PC-9 (cell line): ENCODE data around the gene FOXO3B. TPM values are rescaled to one million over a fixed set of nuclear protein-coding genes. Genes with fewer than 3 reads are reported as not detected.
"Not testable (repeated sequence)": the region's sequence is repeated elsewhere in the genome, so short reads cannot be mapped to it uniquely, and the experiment has no call there.

ENCODE experiments used
- BruUV-seq: library from RNA; stranded (reverse); fragments of 400-500 nt; replicated peaks from 2 replicates; lab custom pipeline; 2021; lab: Mats Ljungman, UMichigan
- CTCF ChIA-PET: fragments of 300-600 bp; sonication (Branson Sonifier 250); formaldehyde crosslinking; loops from one replicate; lab custom pipeline; 2022; ENCODE audit warnings: antibody characterized with exemption; lab: Charles Lee
- POLR2A ChIA-PET: fragments of 300-600 bp; sonication (Branson Sonifier 250); formaldehyde crosslinking; loops from one replicate; lab custom pipeline; 2022; ENCODE audit warnings: antibody characterized with exemption; ENCODE audit not compliant: unreplicated experiment; lab: Charles Lee
- DNase-seq, 2 experiments: peaks; one replicate each; pipeline versions ENCODE4 v3.0.0 to v3.0.0-alpha.2; 2015 to 2022; ENCODE audit warnings: mixed read lengths in 1 of 2
- H2AFZ ChIP-seq: fragments of 200-600 bp; sonication (generic); 2 replicates; pipeline ENCODE4 v1.8.1; 2017; ENCODE audit warnings: antibody characterized with exemption
- H3F3A ChIP-seq: fragments of 200-600 bp; sonication (generic); 2 replicates; pipeline ENCODE4 v1.8.1; 2017; ENCODE audit warnings: antibody characterized with exemption, mild to moderate bottlenecking, low read depth; ENCODE audit not compliant: insufficient read depth
- H3K27ac ChIP-seq: fragments of 200-600 bp; sonication (generic); 2 replicates; pipeline ENCODE4 v1.6.1; 2016; ENCODE audit warnings: mixed run types
- H3K27me3 ChIP-seq: fragments of 200-600 bp; sonication (generic); 2 replicates; pipeline ENCODE4 v1.6.1; 2016; ENCODE audit warnings: low read depth, mixed run types; ENCODE audit not compliant: insufficient read depth
- H3K36me3 ChIP-seq: fragments of 200-600 bp; sonication (generic); 2 replicates; pipeline ENCODE4 v1.6.1; 2016; ENCODE audit warnings: low read depth, mixed run types
- H3K4me1 ChIP-seq: fragments of 200-600 bp; sonication (generic); replicated peaks from 2 replicates; pipeline ENCODE4 v1.6.1; 2016; ENCODE audit warnings: mixed run types; ENCODE audit not compliant: insufficient read depth
- H3K4me2 ChIP-seq: fragments of 200-600 bp; sonication (generic); 2 replicates; pipeline ENCODE4 v1.6.1; 2017; ENCODE audit warnings: mixed run types
- H3K4me3 ChIP-seq: fragments of 200-600 bp; sonication (generic); 2 replicates; pipeline ENCODE4 v1.6.1; 2016; ENCODE audit warnings: mixed run types
- H3K79me2 ChIP-seq: fragments of 200-600 bp; sonication (generic); 2 replicates; pipeline ENCODE4 v1.6.1; 2017; ENCODE audit warnings: low read depth, mixed run types
- H3K9me2 ChIP-seq: fragments of 200-600 bp; sonication (generic); 2 replicates; pipeline ENCODE4 v1.8.1; 2017; ENCODE audit warnings: mild to moderate bottlenecking; ENCODE audit not compliant: insufficient read depth
- H3K9me3 ChIP-seq: fragments of 200-600 bp; sonication (generic); 2 replicates; pipeline ENCODE4 v1.8.1; 2016; ENCODE audit warnings: low read depth; ENCODE audit not compliant: insufficient read depth
- H4K20me1 ChIP-seq: fragments of 200-600 bp; sonication (generic); 2 replicates; pipeline ENCODE4 v1.8.1; 2017; ENCODE audit not compliant: insufficient read depth
- intact Hi-C: fragments of 100-400 bp; cut with micrococcal nuclease; formaldehyde crosslinking; loops from one replicate; pipeline ENCODE4 v1.10.0; 2022; ENCODE audit not compliant: unreplicated experiment
- total RNA-seq: library from RNA; stranded (reverse); gene quantifications from 2 replicates; pipeline ENCODE4 v1.2.3, GENCODE V29; 2021

FOXO3B gene
- total RNA-seq, 1 experiment from 2014 or later = 6.2 TPM

DNA sequence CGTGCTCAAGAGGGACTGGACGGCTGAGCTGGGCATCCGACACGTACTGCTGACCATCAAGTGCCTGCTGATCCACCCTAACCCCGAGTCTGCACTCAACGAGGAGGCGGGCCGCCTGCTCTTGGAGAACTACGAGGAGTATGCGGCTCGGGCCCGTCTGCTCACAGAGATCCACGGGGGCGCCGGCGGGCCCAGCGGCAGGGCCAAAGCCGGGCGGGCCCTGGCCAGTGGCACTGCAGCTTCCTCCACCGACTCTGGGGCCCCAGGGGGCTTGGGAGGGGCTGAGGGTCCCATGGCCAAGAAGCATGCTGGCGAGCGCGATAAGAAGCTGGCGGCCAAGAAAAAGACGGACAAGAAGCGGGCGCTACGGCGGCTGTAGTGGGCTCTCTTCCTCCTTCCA is 4.7 kb downstream of the FOXO3B start:
- CTCF ChIA-PET, H3F3A ChIP-seq, H3K4me3 ChIP-seq, H3K27ac ChIP-seq, H3K27me3 ChIP-seq, POLR2A ChIA-PET, H3K79me2 ChIP-seq, H3K9me2 ChIP-seq, H3K4me1 ChIP-seq, H3K4me2 ChIP-seq, H2AFZ ChIP-seq, H4K20me1 ChIP-seq, intact Hi-C loops, DNase-seq, BruUV-seq: not testable (repeated sequence)
- Histone ChIP-seq H3K9me3 (peaks cover 19% of the 10 kb centered on the region), H3K36me3 (peaks cover 14% of the 10 kb centered on the region; the same call in 1 of the 2 replicates)

DNA sequence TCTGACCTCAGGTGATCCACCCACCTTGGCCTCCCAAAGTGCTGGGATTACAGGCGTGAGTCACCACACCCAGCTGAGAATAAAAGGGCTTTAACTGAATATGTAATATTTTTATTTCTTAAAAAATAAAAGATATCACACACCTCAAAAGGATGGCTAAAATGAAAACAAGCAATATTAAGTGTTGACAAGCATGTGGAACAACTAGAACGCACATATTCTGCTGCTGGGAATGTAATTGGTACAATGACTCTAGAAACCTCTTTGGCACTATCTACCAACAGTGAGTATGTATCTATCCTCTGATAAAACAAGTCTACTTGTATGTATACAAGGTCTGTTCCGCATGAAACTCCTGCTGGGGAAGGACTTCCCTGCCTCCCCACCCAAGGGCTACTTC is 5.2 kb downstream of the FOXO3B start:
- intact Hi-C loops, H2AFZ ChIP-seq, H3K4me2 ChIP-seq, POLR2A ChIA-PET, CTCF ChIA-PET, H3F3A ChIP-seq, H3K9me2 ChIP-seq, H3K4me3 ChIP-seq, H3K4me1 ChIP-seq, DNase-seq, BruUV-seq, H3K27me3 ChIP-seq, H4K20me1 ChIP-seq, H3K27ac ChIP-seq, H3K79me2 ChIP-seq: not testable (repeated sequence)
- H3K9me3 ChIP-seq = peaks cover 19% of the 10 kb centered on the region
- H3K36me3 ChIP-seq = peaks cover 14% of the 10 kb centered on the region; the same call in 1 of the 2 replicates

GRCh38 chr17:18672395-18673227 is 9.5 kb downstream of the FOXO3B start:
- TSS peak; percentile 25 for BruUV-seq
- H2AFZ ChIP-seq, H3K9me2 ChIP-seq, H4K20me1 ChIP-seq, H3K79me2 ChIP-seq, POLR2A ChIA-PET, H3F3A ChIP-seq, H3K4me2 ChIP-seq, H3K27ac ChIP-seq, DNase-seq, H3K4me3 ChIP-seq, H3K27me3 ChIP-seq, CTCF ChIA-PET, H3K4me1 ChIP-seq, intact Hi-C loops: not testable (repeated sequence)
- Histone ChIP-seq H3K9me3 (peaks cover 28% of the 10 kb centered on the region), H3K36me3 (peaks cover 14% of the 10 kb centered on the region; the same call in 1 of the 2 replicates)

- H3K4me1 ChIP-seq, H3K9me2 ChIP-seq, H3K4me2 ChIP-seq, H3K27me3 ChIP-seq, intact Hi-C loops, CTCF ChIA-PET, H4K20me1 ChIP-seq, H3F3A ChIP-seq, H3K27ac ChIP-seq, DNase-seq, H2AFZ ChIP-seq, H3K36me3 ChIP-seq, BruUV-seq, H3K79me2 ChIP-seq, H3K4me3 ChIP-seq: not testable (repeated sequence)
- POLR2A ChIA-PET = interaction anchor here (0.7 kb wide), 1 partner anchor 789 kb away, joined by 4 read pairs; no protein-coding TSS in a partner anchor
- peaks cover 27% of the 10 kb centered on the region for H3K9me3 ChIP-seq
Observed at GRCh38 chr17:18668625-18669024, 13.5 kb downstream of the FOXO3B start.

GRCh38 chr17:18667535-18667934 is 14.6 kb downstream of the FOXO3B start:
- H3K27ac ChIP-seq, H3K36me3 ChIP-seq, POLR2A ChIA-PET, H2AFZ ChIP-seq, intact Hi-C loops, H3K9me2 ChIP-seq, H3K4me1 ChIP-seq, H3K27me3 ChIP-seq, CTCF ChIA-PET, H3K4me2 ChIP-seq, H3F3A ChIP-seq, DNase-seq, H3K79me2 ChIP-seq, H4K20me1 ChIP-seq, BruUV-seq, H3K4me3 ChIP-seq: not testable (repeated sequence)
- peaks cover 30% of the 10 kb centered on the region for H3K9me3 ChIP-seq

DNA sequence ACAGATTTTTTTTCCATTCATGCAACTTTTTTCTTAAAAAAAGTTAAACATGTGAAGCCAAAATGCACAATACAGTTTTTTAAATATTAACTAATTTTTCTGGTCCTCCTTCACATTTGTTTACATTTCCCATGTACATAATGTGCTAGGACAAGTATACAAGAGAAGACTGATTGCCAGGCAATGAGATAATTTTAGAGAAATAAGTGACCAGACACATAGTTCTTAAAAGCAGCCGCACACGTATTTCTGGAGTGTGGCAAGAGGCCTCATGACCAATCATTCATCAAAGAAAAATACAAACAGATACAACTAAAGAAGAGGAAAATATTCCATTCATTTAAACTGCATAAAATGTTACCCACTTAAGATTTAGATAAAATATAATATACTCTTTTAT is 15.8 kb downstream of the FOXO3B start:
- CTCF ChIA-PET, POLR2A ChIA-PET, BruUV-seq: not testable (repeated sequence)

DNA sequence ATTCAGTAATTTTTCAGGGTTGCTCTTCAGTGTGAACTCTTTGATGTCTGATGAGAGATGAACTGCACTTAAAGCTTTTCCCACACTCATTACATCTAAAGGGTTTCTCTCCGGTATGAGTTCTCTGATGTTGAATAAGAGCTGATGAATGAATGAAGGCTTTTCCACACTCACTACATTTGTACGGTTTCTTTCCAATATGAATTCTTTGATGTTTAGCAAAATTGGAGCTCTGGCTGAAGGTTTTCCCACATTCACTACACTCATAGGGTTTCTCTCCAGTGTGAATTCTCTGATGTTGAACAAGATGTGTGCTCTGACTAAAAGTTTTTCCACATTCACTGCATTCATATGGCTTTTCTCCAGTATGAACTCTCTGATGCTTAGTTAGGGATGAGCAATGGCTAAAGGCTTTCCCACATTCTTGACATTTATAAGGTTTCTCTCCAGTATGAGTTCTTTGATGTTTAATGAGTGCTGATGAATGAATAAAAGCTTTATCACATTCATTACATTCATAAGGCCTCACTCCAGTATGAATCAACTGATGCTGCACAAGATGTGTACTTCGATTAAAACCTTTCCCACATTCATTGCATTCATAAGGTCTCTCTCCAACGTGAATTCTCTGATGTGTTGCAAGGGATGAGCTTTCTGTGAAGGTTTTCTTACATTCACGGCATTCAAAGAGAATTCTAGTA is 20.0 kb downstream of the FOXO3B start:
- H2AFZ ChIP-seq, H3K27me3 ChIP-seq, H3F3A ChIP-seq, H3K9me2 ChIP-seq, H4K20me1 ChIP-seq, CTCF ChIA-PET, H3K79me2 ChIP-seq, intact Hi-C loops, H3K4me2 ChIP-seq, H3K27ac ChIP-seq, H3K4me3 ChIP-seq, POLR2A ChIA-PET, BruUV-seq, H3K4me1 ChIP-seq, DNase-seq, H3K36me3 ChIP-seq: not testable (repeated sequence)
- H3K9me3 ChIP-seq = peaks cover 22% of the 10 kb centered on the region

More for the DNA sequence above, 15.8 kb downstream of the FOXO3B start:
- H4K20me1 ChIP-seq, DNase-seq, H3K4me1 ChIP-seq, H3K79me2 ChIP-seq, H3F3A ChIP-seq, H3K36me3 ChIP-seq, H3K27me3 ChIP-seq, H2AFZ ChIP-seq, H3K4me2 ChIP-seq, H3K4me3 ChIP-seq, H3K27ac ChIP-seq, H3K9me2 ChIP-seq, intact Hi-C loops: not testable (repeated sequence)
- peaks cover 30% of the 10 kb centered on the region for H3K9me3 ChIP-seq
